BE2C (cell line): ENCODE data around the gene EDIL3.

Experiments used
- DNase-seq: peaks from one replicate; pipeline ENCODE4 v3.0.0-alpha.2; 2020
- H3K27me3 ChIP-seq: fragments of 250-450 bp; sonication (Bioruptor Pico); 2 replicates; pipeline ENCODE4 v1.5.1; 2020; ENCODE audit warnings: mild to moderate bottlenecking
- H3K36me3 ChIP-seq: fragments of 250-450 bp; sonication (Bioruptor Pico); 2 replicates; pipeline ENCODE4 v1.5.1; 2020; ENCODE audit warnings: mild to moderate bottlenecking
- H3K4me1 ChIP-seq: fragments of 250-450 bp; sonication (Bioruptor Pico); 2 replicates; pipeline ENCODE4 v1.5.1; 2020
- H3K4me3 ChIP-seq: 2 replicates; pipeline ENCODE4 v1.5.1; 2011; ENCODE audit warnings: low read depth, low read length
- H3K9me3 ChIP-seq: fragments of 250-450 bp; sonication (Bioruptor Pico); 2 replicates; pipeline ENCODE4 v1.5.1; 2020
- CTCF ChIP-seq: IDR thresholded peaks from 2 replicates; pipeline ENCODE4 v1.5.1; 2012; ENCODE audit warnings: mild to moderate bottlenecking, low read depth, low read length

EDIL3 gene

GRCh38 chr5:83914662-83915418 is 469.8 kb downstream of the EDIL3 start:
- Histone ChIP-seq H3K36me3 (no peaks in the 10 kb centered on the region), H3K9me3 (no peaks in the 10 kb centered on the region), H3K4me1 (peaks cover 17% of the 10 kb centered on the region), H3K4me3 (no peak overlapping the region), H3K27me3 (no peaks in the 10 kb centered on the region)
- DNase-seq, result no peak
- TF ChIP-seq CTCF, result no peak

- H3K4me3 ChIP-seq, result no peak overlapping the region
- H3K36me3 ChIP-seq, result no peaks in the 10 kb centered on the region
- no peaks in the 10 kb centered on the region for H3K27me3 ChIP-seq
- DNase-seq, result no peak
- no peak for TF ChIP-seq CTCF
- H3K9me3 ChIP-seq, result no peaks in the 10 kb centered on the region
- H3K4me1 ChIP-seq, result peaks cover 13% of the 10 kb centered on the region
These were observed 470.5 kb downstream of the EDIL3 start for GRCh38 chr5:83914199-83914598.

DNA sequence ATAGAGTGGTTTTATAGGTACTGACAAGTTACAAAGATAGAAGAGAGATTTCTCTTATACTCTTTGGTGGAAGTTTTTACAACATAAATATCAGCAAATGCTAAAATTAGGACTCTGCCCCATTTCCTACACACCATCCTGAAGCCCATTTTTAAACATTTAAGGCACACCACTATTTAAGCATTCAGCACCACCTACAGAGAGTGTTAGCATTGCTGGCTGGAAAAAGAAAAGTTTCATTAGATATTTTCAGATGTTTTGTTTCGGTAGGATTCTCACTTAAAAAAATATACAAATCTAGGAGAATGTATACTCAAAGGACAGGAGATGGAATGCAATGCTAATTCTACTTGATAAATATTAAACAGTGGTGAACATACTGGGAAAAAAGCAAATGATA is 471.1 kb downstream of the EDIL3 start:
- no peak for DNase-seq
- Histone ChIP-seq H3K36me3 (no peaks in the 10 kb centered on the region), H3K9me3 (no peaks in the 10 kb centered on the region), H3K4me3 (no peak overlapping the region), H3K4me1 (peaks cover 13% of the 10 kb centered on the region), H3K27me3 (no peaks in the 10 kb centered on the region)
- no peak for TF ChIP-seq CTCF

- no peak for DNase-seq
- TF ChIP-seq CTCF, result no peak
- Histone ChIP-seq H3K27me3 (no peaks in the 10 kb centered on the region), H3K4me3 (no peak overlapping the region), H3K4me1 (peaks cover 9% of the 10 kb centered on the region), H3K36me3 (no peaks in the 10 kb centered on the region), H3K9me3 (no peaks in the 10 kb centered on the region)
These were observed 473.2 kb downstream of the EDIL3 start for GRCh38 chr5:83911367-83911919.

- Histone ChIP-seq H3K27me3 (no peaks in the 10 kb centered on the region), H3K4me1 (no peaks in the 10 kb centered on the region), H3K9me3 (no peaks in the 10 kb centered on the region), H3K36me3 (no peaks in the 10 kb centered on the region), H3K4me3 (no peak overlapping the region)
- DNase-seq, result no peak
- no peak for TF ChIP-seq CTCF
These were observed 484.4 kb downstream of the EDIL3 start for GRCh38 chr5:83900306-83900705.

- no peak for TF ChIP-seq CTCF
- Histone ChIP-seq H3K27me3 (no peaks in the 10 kb centered on the region), H3K9me3 (no peaks in the 10 kb centered on the region), H3K36me3 (no peaks in the 10 kb centered on the region), H3K4me3 (no peak overlapping the region), H3K4me1 (no peaks in the 10 kb centered on the region)
- no peak for DNase-seq
These were observed 485.2 kb downstream of the EDIL3 start for GRCh38 chr5:83899326-83899970.
